ENCODE data around the gene GARIN5B.
"Not testable (repeated sequence)": the region's sequence is repeated elsewhere in the genome, so short reads cannot be mapped to it uniquely, and the experiment has no call there.

The GARIN5B gene

DNA sequence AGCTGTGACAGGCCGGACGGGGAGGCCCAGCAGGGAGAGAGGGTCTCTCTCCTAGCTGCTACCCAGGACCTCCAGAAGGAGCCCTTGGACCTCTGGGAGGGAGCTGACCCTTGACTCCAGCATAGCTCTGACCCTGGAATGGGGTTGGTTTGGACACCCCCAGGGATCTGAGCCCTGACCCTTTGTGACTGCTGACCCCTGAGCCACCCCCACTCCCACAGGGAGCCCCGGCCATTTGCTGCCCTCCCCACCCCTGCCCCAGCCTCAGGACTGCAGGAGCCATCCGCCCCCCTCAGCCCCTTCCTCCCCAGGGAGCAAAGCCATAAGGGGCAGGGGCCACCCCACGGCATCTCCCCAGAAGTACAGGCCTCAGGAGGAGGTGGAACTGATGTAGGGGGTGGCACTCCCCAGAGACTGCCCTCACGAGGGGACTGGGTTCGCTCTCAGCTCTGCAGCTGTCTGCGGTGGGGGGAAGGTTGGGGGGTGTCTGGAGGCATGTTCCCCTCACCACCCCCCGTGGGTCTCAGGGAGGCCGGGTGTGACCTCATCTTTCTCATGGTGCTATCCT lies 15.5 kb downstream of the GARIN5B start:
- no peak for DNase-seq

DNA sequence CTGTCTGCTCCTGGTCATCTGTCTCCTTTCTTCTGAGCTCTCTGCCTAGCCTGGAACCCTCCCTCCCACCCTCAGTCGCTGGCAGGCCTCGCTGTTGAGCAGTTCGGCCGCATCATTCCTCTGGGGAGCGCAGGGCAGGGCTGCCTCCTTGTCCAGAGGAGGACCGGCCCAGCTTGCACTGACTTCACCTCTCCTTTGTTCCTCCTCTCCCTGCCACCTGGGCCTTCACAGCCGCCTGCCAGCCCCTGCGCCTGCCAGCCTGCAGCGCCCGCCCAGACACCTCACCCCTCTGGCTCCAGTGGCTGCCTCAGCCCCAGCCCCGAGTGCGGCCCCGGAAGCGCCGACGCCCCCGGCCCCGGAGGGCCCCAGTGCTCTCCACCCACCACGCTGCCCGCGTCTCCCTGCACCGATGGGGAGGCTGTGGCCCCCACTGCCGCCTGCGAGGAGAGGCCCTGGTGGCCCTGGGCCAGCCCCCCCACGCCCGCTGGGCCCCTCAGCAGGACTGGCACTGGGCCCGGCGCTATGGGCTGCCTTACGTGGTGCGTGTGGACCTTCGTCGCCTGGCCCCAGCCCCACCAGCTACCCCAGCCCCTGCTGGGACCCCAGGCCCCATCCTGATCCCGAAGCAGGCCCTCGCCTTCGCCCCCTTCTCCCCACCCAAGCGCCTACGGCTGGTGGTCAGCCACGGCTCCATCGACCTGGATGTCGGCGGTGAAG lies 16.2 kb downstream of the GARIN5B start:
- no peak for DNase-seq

DNA sequence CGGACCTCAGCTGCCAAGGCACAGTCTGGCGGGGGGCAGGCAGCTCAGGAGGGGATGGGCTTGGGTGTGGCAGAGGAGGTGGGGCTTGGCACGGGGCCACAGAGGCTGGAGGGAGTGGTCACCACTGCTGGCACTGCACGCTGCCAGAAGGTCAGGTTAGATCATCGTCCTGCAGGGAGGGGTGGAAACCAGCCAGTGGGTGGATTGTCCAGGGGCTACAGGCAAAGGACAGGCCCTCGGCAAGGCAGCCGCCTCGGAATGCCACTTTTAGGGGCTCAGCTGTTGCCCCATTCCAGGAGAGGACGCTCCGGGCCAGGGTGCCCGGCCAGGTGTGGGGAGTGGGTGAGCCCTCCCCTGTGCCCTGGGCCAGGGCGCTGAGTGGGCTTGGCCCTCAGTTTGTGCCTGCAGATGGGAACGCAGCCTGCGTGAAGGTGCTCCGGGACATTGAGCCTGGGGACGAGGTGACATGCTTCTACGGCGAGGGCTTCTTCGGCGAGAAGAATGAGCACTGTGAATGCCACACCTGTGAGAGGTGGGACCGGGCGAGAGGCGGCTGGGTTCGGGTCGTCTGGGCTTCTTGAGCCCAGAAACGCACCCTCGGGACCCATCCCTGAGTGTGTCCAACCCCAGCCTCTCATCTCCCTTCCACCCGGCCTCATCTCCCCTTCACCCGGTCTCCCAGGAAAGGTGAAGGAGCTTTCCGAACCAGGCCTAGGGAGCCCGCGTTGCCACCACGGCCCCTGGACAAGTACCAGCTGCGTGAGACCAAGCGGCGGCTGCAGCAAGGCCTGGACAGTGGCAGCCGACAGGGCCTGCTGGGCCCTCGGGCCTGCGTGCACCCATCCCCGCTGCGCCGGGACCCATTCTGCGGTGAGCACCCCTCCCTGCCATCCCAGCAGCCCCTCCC lies 17.0 kb downstream of the GARIN5B start:
- DNase-seq: no peak

DNA sequence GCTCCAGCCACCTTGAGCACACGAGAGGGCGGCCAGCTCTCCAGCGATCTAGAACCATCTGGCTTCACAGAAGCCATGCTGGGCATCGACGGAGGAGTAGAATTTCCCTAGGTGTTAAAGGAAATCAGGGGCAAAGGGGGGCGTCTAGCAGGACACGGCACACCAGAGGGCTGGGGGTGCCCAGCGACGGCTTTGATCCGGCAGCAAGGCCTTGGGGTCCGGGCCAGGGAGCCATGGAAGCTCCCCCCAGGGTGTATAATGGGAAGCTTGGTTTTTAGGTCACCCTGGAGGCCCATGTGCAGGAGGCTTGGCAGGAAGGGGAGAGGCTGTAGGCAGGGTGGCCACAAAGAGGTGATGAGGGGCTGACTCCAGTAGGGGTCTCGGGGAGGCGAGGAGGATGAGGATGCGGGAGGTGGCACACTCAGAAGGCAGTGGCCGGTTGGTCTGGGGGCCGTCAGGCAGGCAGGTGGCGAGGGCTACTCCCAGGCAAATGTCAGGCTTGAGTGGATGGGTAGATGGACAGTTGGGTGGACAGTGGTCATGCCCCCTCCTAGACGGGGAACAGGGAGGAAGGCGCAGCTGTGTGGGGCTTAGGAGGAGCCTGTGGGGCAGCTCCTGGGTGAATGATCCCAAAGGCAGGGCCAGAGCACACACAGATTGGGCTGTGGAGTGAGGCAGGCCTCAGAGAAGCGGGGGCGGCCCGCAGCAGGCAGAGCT lies 17.8 kb downstream of the GARIN5B start:
- no peak for DNase-seq

DNA sequence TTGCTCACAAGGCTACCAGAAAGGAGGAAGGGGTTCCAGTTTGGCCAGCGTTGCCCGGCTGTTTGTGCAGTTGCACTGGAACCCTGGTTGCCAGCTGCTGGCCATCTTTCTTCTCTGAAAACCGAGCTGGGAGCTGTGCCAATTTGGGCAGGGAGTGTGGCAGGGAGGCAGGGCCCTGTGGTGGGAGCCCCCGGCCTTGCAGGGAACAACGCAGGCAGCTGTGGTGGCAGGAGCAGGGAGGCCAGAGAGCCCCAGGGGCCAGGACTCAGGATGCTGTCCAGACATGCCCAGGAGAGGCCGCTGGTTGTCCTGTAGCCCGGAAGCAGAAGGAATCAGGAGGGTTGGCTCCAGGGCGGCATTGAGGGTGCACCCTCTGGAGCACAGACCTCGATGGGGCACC lies 18.6 kb downstream of the GARIN5B start:
- DNase-seq: no peak

DNA sequence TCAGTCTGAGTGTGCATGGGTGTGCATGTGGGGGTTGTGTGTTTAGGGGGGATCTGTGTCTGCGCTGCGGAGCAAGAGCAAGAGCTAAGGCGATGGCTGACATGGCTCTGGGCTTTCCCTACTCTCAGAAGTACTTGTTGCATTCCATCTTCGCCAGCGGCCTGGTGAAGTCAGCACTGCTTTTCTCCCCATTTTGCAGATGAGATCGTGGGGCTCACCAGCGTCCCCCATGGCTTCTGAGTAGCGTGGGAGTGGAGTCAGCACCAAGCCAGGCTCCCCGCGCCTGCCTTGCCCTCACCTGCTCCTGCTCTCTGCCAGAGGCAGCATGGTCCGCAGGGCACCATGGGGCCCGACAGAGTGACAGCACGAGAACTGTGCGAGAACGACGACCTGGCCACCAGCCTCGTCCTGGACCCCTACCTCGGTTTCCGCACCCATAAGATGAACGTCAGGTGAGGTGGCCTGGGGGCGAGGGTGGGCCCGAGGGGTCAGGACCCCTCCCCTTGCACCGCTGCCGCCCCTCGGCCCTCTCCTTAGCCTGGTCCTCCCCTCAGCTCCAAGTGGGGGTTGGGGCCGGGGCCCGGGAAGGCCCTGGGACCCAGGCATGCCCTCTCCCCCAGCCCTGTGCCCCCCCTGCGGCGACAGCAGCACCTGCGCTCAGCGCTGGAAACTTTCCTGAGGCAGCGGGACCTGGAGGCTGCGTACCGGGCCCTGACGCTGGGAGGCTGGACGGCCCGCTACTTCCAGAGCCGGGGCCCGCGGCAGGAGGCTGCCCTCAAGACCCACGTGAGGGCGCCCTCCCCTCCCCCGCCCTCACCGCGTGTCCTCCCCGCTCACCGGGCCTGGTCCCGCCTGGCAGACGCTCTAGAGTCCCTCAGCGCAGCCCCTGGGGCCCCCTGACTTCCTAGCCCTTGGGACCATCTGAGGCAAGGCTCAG lies 21.2 kb downstream of the GARIN5B start:
- DNase-seq: no peak

DNA sequence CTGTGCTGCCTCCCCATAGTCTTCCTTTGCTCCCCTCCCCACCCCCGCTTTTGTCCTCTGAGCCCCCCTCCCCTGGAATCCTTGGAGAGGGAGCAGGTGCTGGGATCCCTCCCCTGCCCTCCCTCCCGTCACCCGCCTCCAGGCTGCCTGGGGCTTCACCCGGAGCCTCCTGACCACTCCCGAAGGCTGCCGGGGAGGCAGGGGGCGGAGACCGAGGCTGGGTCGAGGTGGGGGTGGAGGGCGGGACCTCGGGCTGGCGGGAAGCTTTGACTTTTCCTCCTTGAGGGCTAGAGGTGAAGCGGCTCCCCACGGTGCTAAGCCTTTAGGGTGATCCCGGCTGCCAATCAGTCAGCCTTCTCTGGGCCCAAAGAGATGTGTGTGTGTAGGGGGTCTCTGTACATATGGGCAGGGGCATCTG lies 21.9 kb downstream of the GARIN5B start:
- DNase-seq: peak in 3 of 5 donors; percentile 38 to 51 (median 42)

DNA sequence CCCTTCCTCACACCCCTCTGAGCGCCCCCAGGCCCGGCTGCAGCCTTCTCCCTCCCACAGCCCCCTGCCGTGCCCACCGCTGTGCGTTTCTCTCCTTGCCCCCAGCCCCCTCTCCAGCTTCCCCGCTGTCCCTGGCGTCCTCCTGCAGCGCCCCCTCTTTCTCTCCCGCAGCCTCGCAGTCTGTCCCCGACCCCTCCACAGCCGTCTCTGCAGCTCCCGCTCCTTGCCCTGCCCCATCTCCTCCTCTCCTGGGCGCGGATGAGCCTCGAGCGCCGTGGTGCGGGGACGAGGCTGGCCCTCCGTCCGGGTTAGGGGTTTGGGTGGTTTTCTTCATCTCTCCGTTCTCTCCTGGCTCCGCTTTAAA lies 22.3 kb downstream of the GARIN5B start:
- no peak for DNase-seq

DNA sequence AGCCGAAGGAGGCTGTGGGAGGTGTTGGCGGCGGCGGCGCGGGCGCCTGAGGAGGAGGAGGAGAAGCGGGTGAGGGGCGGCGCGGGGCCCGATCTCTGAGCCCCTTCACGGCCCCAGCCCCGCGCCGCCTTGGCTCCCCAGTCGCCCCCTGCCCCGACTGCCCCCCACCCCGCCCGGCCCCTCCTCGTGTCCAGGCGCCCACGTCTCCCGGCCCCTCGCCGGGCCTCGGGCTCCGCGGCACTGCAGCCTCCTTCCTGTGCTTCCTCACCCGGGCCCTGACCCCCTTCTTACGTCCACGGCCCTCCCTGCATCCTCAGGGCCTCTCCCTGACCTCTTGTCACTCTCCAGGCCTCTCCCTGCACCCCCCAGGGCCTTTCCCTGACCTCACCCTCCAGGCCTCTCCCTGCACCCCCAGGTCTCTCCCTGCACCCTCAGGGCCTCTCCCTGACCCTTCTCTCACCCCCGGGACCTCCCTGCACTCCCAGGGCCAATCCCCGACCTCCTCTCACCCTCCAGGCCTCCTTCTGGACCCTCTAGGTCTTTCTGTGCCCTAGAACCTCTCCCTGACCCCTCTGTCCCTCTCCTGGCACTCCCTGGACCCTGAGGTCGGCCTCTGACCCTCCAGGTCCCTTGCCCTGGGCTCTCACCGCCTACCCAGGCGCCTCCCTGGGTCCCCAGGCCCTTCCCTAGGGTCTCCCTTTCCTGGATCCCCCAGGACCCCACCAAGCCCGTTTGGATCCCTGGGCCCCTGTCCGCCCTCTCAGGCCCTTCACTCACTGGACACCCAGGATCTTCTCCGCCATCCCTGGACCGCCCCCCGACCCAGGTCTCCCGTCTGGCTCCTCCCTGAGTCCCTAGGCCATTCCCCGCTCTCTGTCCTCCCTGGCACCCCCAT lies 22.9 kb downstream of the GARIN5B start:
- peak in 2 of 5 donors; percentile 22 to 24 for DNase-seq

DNA sequence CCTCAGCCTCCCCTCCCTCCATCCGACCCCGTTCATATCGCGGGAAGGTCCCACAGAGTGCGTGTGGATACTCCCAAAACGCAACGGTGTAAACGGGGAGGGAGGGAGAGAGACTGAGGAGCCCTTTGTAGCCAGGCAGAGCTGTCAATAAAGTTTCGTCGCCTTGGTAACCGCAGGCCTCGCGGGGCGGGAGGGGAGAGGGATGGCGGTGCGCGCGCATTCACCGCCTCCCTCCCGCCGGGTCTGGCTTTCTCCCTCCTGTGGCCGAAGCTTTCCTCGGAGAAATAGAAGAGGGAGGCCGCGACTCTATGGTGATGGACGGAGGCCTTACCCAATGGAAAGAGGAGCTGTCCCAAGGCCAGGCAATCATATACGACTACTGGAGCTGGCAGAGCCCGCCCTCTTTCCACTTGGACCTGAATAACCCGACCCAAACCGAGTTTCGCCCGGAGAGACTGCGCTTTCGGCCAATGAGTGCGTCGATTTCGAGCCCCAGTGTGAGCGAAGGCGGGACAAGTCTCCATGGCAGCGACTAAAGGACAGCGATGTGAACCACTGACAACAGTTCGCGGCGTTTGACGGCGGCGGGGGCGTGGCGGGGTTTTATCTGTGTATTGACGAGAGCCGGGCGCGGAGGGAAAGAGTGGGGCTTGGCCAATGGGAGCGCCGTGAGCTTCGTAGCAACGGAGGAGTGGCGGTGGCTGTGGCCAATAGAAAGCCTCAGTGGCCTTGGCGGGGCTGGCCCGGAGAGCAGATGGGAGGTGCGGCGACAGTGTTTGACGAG lies 23.8 kb downstream of the GARIN5B start, which contains the start of gene KMT5C:
KMT5C (plus strand) TSS at position 772 of the 784 bp plus-strand sequence. CDS start 2,061 bp downstream, outside the sequence.
- peak; percentile 100 for DNase-seq

DNA sequence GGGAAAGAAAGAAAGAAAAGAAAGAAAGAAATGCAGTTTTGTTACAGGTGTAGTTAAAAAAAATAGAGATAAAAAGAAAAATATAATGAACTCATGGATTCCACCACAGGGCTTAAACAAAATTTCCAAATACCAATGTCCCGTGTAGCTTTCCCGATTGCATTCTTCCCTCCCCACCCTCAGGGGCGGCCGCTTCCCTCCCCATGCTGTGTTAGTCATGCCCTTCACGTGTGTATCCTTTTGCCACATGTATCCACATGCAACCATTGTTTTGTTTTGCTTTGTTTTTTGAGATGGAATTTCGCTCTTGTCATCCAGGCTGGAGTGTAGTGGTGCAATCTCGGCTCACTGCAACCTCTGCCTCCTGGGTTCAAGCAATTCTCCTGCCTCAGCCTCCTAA lies 27.0 kb downstream of the GARIN5B start:
- DNase-seq: no peak

DNA sequence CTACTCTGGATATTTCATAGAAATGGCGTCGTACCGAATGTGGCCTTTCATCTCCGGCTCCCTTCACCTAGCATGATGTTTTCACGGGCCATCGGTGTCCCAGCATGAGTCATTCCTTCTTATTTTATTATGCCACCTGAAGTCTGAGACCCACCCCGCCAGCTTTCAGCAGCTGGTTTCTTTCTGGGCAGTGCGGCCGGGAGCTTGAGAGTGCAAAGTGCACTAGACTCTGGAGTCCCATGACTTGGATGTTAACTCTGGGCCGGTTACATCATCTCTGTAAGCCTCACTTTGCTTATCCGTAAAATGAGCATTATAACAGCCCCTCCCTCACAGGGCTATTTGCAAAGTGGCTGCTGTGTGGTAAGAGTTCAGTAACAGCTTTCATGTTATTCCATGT lies 29.2 kb downstream of the GARIN5B start:
- no peak for DNase-seq

DNA sequence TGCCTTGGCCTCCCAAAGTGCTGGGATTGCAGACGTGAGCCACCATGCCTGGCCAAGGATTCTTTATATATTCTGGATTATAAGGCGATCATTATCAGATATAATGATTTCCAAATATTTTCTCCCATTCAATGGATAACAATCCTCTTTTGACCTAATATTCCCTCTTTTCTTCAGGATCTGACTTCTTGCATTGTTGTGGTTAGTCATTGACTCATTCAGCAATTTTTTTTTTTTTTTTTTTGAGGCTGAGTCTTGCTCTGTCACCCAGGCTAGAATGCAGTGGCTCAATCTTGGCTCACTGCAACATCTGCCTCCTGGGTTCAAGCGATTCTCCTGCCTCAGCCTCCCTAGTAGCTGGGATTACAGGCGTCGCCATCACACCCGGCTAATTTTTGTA lies 33.3 kb downstream of the GARIN5B start:
- not testable (repeated sequence) for DNase-seq

DNA sequence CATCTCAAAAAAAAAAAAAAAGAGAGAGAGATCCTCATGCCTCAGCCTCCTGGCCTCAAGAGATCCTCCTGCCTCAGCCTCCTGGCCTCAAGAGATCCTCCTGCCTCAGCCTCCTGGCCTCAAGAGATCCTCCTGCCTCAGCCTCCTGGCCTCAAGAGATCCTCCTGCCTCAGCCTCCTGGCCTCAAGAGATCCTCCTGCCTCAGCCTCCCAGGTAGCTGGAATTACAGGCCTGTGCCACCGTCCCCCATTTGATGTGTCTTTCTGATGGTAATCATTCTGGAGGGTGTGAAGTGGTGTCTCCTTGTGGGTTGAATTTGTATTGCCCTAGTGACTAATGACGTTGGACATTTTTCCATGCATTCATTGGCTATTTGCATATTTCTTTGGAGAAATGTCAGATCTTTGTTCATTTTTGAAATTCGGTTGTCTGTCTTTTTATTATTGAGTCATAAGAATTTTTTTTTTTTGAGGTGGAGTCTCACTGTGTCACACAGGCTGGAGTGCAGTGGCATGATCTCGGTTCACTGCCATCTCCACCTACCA lies 34.2 kb downstream of the GARIN5B start:
- DNase-seq: not testable (repeated sequence)

DNA sequence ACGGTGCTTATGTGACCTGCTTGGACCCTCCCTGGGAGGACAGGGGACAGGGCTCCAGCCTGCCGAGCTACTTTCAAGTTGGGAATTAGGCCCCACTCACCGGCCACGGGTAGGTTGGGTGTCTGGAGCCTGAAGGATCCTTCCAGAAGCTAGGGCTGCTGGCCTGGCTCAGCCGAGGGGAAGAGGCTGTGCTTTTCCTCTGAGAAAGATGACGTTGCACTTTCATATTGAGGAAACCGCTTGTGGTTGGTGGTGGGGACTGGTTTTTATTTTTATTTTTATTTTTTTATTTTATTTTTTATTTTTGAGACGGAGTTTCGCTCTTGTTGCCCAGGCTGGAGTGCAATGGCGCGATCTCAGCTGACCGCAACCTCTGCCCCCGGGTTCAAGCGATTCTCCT lies 37.9 kb downstream of the GARIN5B start, which contains the start of gene TMEM150B:
TMEM150B (minus strand) TSS at position 170 of the 400 bp plus-strand sequence. CDS start 4,305 bp downstream, outside the sequence.
- DNase-seq: no peak

DNA sequence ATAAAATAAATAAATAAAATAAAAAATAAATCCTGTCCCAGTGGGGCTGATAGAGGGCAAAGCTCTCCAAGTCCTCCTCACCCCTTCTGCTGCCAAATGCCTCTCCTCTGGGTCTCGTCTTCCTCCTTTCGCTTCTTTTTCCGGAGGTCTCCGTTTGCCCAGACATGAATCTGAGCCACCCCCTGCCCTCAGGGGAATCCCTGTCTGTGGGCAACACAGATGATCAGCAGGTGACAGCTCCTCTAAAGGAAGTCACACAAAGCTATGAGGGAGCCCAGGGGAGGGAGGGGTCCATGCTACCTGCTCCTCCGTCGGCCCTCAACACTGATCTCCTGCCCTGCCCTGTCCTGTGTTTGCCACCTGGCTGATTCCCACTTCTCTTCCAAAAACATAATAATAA lies 38.4 kb downstream of the GARIN5B start:
- DNase-seq: no peak

DNA sequence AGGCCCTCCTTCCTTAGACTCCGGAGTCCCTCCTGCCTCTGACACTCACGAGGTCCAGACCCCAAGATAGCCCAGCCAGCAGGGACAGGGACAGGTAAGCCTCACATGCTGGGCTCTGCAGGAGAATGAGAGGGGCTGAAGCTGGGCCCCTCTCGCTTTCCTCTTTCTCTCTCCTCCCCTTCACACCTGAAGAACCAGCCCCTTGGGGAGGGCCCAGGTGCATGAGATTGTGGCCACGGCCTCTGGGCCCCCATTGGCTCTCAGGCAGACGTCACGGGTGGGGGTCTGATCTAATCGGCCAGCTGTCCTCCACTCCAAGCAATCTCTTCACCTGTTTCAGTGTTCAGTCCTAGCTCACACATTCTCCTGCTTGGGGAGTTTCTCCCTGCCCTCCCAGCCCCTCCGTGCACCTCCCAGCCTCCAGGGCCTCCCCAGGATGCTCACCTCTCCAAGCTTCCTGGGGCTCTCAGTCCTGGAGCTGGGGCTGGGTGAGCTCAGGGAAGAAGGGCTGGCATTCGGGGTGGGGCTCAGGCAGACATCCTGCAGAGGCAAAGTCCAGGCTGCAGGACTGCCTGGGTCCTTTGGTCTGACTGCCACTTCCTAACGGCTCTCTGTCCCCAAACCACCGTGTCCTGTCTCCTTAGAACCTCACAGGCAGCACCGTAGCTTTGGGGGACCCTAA lies 40.7 kb downstream of the GARIN5B start:
- no peak for DNase-seq

DNA sequence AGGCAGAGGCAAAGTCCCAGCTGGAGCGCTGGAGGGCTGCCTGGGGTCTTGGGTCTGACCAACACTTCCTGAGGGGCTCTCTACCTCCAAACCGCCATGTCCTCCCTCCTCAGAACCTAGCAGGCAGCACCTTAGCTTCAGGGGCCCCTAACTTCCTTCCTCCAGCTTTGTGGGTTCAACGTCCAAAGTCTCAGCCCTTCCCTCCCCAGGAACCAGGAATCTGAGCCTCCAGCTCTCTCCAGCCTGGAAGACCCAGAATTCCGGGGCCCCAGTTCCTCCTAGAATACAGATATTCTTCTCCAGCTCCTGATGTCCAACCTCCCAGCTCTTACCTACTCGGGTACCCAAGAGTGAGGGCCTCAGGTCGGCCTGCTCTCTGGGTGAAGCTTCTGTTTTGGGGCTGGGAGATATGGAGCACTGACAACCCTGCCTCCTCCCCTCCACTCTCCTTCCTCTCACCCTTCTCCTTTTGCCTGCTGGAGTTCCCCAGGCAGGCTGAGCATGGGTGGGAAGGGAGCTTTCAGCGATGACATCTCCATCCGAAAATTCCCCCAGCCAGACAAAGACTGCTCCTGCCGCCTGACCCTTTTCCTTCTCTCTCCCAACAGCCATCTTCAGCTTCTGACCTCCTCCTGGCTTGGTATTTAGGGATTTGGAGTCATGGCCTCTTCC lies 41.5 kb downstream of the GARIN5B start:
- DNase-seq: no peak
